ENCODE data around the gene JOSD1. TPM values are rescaled to one million over a fixed set of nuclear protein-coding genes. Genes with fewer than 3 reads are reported as not detected.
A peak's percentile ranks its signal among the peaks of the same experiment; 100 is the strongest.
"Not testable (repeated sequence)": the region's sequence is repeated elsewhere in the genome, so short reads cannot be mapped to it uniquely, and the experiment has no call there.

The JOSD1 gene
- total RNA-seq, 1 experiment from 2014 or later, result 49.9 TPM

- peak; percentile 30 for DNase-seq (ENCODE audit: extremely low read depth, low read depth)
Measured at GRCh38 chr22:38696606-38697424, 3.9 kb downstream of the JOSD1 start.

GRCh38 chr22:38694940-38695339 lies 5.8 kb downstream of the JOSD1 start:
- no peak for DNase-seq (ENCODE audit: extremely low read depth, low read depth)

- DNase-seq (ENCODE audit: extremely low read depth, low read depth), result no peak
Measured at GRCh38 chr22:38694049-38694448, 6.7 kb downstream of the JOSD1 start.

GRCh38 chr22:38689651-38690050 lies 11.1 kb downstream of the JOSD1 start:
- DNase-seq (ENCODE audit: extremely low read depth, low read depth), result no peak

GRCh38 chr22:38685761-38686160 lies 15.0 kb downstream of the JOSD1 start:
- DNase-seq (ENCODE audit: extremely low read depth, low read depth), result no peak

GRCh38 chr22:38684895-38685294 lies 15.8 kb downstream of the JOSD1 start:
- no peak for DNase-seq (ENCODE audit: extremely low read depth, low read depth)

- peak; percentile 49 for DNase-seq (ENCODE audit: extremely low read depth, low read depth)
Measured at GRCh38 chr22:38681582-38682335, 19.0 kb downstream of the JOSD1 start, which contains the start of gene TOMM22. Gene TOMM22 (plus strand): TSS chr22:38681957. CDS start chr22:38681979, 22 bp downstream.

GRCh38 chr22:38675833-38676232 lies 24.9 kb downstream of the JOSD1 start:
- no peak for DNase-seq (ENCODE audit: extremely low read depth, low read depth)

GRCh38 chr22:38674888-38675287 lies 25.9 kb downstream of the JOSD1 start:
- DNase-seq (ENCODE audit: extremely low read depth, low read depth), result no peak

GRCh38 chr22:38657045-38657909 lies 43.5 kb downstream of the JOSD1 start:
- DNase-seq (ENCODE audit: extremely low read depth, low read depth), result no peak

- DNase-seq (ENCODE audit: extremely low read depth, low read depth), result peak; percentile 38
Measured at GRCh38 chr22:38656256-38657044, 44.3 kb downstream of the JOSD1 start, which contains the start of the genes CBY1 and FAM227A. Gene CBY1 (plus strand): TSS chr22:38656638. CDS start chr22:38668055, 11,417 bp downstream. Gene FAM227A (minus strand): TSS chr22:38656392. CDS start chr22:38650168, 6,224 bp downstream.

- DNase-seq (ENCODE audit: extremely low read depth, low read depth), result no peak
Measured at GRCh38 chr22:38655519-38656255, 45.1 kb downstream of the JOSD1 start.

- no peak for DNase-seq (ENCODE audit: extremely low read depth, low read depth)
Measured at GRCh38 chr22:38653741-38654140, 47.0 kb downstream of the JOSD1 start.

GRCh38 chr22:38652859-38653258 lies 47.9 kb downstream of the JOSD1 start:
- no peak for DNase-seq (ENCODE audit: extremely low read depth, low read depth)

GRCh38 chr22:38649841-38650522 lies 50.8 kb downstream of the JOSD1 start:
- DNase-seq (ENCODE audit: extremely low read depth, low read depth), result no peak

GRCh38 chr22:38645430-38645829 lies 55.3 kb downstream of the JOSD1 start:
- no peak for DNase-seq (ENCODE audit: extremely low read depth, low read depth)

- not testable (repeated sequence) for DNase-seq (ENCODE audit: extremely low read depth, low read depth)
Measured at GRCh38 chr22:38644245-38644644, 56.5 kb downstream of the JOSD1 start.

GRCh38 chr22:38641476-38642040 lies 59.2 kb downstream of the JOSD1 start:
- no peak for DNase-seq (ENCODE audit: extremely low read depth, low read depth)
